Activated naive CD8-positive, alpha-beta T cell treated with anti-CD3 and anti-CD28 coated beads, Interleukin-2, amount 50 U/mL, for 24 hours (primary cell): Measurements from ENCODE around the gene HHATL.

Experiments
- ATAC-seq: fragments of 150-1000 bp; cut with Tn5 transposase; one replicate; pipeline ENCODE4 v1.10.0; 2021
- DNase-seq: peaks from one replicate; pipeline ENCODE4 v3.0.0; 2021
- H3K27ac Mint-ChIP-seq: one replicate; pipeline ENCODE4 v1.8.0; 2021; ENCODE audit warnings: mild to moderate bottlenecking, mixed read lengths
- H3K27me3 Mint-ChIP-seq: one replicate; pipeline ENCODE4 v1.8.0; 2021; ENCODE audit warnings: mixed read lengths
- H3K36me3 Mint-ChIP-seq: one replicate; pipeline ENCODE4 v1.8.0; 2021; ENCODE audit warnings: low read depth, mixed read lengths
- H3K4me1 Mint-ChIP-seq: one replicate; pipeline ENCODE4 v1.8.0; 2021; ENCODE audit warnings: mixed read lengths
- H3K4me3 Mint-ChIP-seq: one replicate; pipeline ENCODE4 v1.8.0; 2021; ENCODE audit warnings: mild to moderate bottlenecking, moderate library complexity, mixed read lengths
- H3K9me3 Mint-ChIP-seq: one replicate; pipeline ENCODE4 v1.8.0; 2021; ENCODE audit warnings: mixed read lengths

The HHATL gene

GRCh38 chr3:42655980-42656679 lies 46.5 kb downstream of the HHATL start:
- H3K9me3 Mint-ChIP-seq, result no peaks in the 10 kb centered on the region
- peaks cover 2% of the 10 kb centered on the region for H3K27me3 Mint-ChIP-seq
- ATAC-seq (no peak), DNase-seq (no peak)
- H3K36me3 Mint-ChIP-seq, result no peaks in the 10 kb centered on the region
- no peak overlapping the region for H3K27ac Mint-ChIP-seq
- H3K4me1 Mint-ChIP-seq, result peaks cover 5% of the 10 kb centered on the region
- H3K4me3 Mint-ChIP-seq, result no peak overlapping the region

DNA sequence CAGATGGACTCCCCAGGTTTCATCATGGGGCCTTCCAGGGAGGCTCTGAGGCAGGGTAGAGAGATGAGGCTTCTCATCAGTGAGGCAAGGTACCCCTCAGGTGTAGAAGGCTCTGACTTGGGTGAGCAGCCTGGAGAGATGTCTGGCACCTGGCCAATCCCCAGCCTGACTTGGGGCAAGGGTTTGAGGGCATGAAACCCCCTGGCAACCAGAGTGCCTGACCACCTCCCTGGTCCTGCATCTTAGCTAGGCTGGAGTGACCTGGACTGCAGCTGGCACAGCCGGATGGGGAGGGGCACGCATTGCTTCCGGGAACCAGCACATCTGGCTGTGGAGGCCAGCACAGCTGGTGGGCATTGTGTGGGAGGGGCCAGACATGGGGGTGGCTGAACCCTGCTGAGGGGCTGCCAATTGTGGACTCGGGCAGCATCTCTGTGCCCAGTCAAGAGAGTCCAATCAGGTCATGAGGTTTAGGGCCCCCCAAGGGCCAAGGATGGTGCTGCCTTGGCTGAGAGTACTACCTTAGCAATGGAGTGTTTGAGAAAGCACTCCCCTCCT lies 47.2 kb downstream of the HHATL start:
- no peak overlapping the region for H3K4me3 Mint-ChIP-seq
- H3K9me3 Mint-ChIP-seq, result no peaks in the 10 kb centered on the region
- DNase-seq, result no peak
- no peak overlapping the region for H3K27ac Mint-ChIP-seq
- peaks cover 2% of the 10 kb centered on the region for H3K27me3 Mint-ChIP-seq
- no peak for ATAC-seq
- H3K36me3 Mint-ChIP-seq, result no peaks in the 10 kb centered on the region
- peaks cover 5% of the 10 kb centered on the region for H3K4me1 Mint-ChIP-seq

- Mint-ChIP-seq H3K27ac (no peak overlapping the region), H3K36me3 (no peaks in the 10 kb centered on the region), H3K4me1 (peaks cover 5% of the 10 kb centered on the region), H3K27me3 (peaks cover 2% of the 10 kb centered on the region), H3K9me3 (no peaks in the 10 kb centered on the region), H3K4me3 (no peak overlapping the region)
- ATAC-seq (peak; percentile 15), DNase-seq (no peak)
Measured at GRCh38 chr3:42654331-42655201, 48.0 kb downstream of the HHATL start.

- Mint-ChIP-seq H3K36me3 (peaks cover 6% of the 10 kb centered on the region), H3K27ac (no peak within 1 kb of the TSS), H3K4me1 (peaks cover 5% of the 10 kb centered on the region), H3K27me3 (peaks cover 2% of the 10 kb centered on the region), H3K4me3 (peak within 1 kb of the TSS; percentile 71), H3K9me3 (no peaks in the 10 kb centered on the region)
- DNase-seq, result no peak
- ATAC-seq, result no peak
Measured at GRCh38 chr3:42653560-42654330, 48.9 kb downstream of the HHATL start, which contains the start of gene ZBTB47. Gene ZBTB47, plus strand, starts transcription at chr3:42653697. Its CDS starts 4,659 bp downstream, at chr3:42658356.

- no peak for DNase-seq
- Mint-ChIP-seq H3K36me3 (peaks cover 6% of the 10 kb centered on the region), H3K4me3 (peak overlapping the region; percentile 39), H3K4me1 (peaks cover 5% of the 10 kb centered on the region), H3K9me3 (no peaks in the 10 kb centered on the region), H3K27ac (no peak overlapping the region), H3K27me3 (peaks cover 2% of the 10 kb centered on the region)
- no peak for ATAC-seq
Measured at GRCh38 chr3:42653303-42653559, 49.4 kb downstream of the HHATL start.

DNA sequence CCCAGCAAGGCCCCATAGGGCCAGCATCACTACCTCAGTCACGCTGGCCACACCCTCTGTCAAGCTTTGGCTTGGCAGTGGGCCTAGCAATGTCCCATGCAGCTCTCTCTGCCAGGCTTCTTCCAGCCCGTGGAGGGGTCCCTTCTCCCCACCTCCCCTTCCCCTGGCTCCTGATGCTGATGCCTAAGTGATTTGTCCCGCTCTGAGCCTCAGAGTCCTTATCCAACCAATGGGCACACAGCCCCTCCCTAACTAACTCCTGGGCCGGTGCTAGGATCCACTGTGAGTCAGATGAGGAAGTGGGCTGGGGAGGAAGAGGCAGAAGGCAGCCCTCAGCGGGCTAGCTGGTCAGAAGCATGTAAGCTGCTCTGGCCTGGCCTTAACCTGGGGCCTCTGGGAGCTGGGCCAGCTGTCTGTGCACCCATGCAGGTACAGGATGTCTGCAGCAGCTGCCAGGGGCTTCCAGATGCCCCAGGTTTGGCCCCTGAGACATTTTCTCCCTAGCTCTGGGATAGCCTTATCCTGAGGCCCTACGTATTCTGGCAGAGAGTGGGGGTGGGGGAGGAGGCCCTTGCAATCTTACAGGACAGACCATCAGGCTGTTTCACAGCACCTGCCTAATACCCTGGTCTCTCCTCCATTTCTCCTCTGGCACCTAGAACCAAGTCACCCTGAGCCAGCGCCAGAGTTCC lies 49.8 kb downstream of the HHATL start:
- Mint-ChIP-seq H3K27ac (no peak overlapping the region), H3K4me3 (peak overlapping the region; percentile 39), H3K4me1 (peaks cover 5% of the 10 kb centered on the region), H3K9me3 (no peaks in the 10 kb centered on the region), H3K36me3 (peaks cover 8% of the 10 kb centered on the region), H3K27me3 (peaks cover 2% of the 10 kb centered on the region)
- ATAC-seq, result no peak
- no peak for DNase-seq

GRCh38 chr3:42652251-42652610 lies 50.4 kb downstream of the HHATL start:
- H3K27ac Mint-ChIP-seq, result no peak overlapping the region
- peaks cover 2% of the 10 kb centered on the region for H3K27me3 Mint-ChIP-seq
- no peak overlapping the region for H3K4me3 Mint-ChIP-seq
- peaks cover 6% of the 10 kb centered on the region for H3K4me1 Mint-ChIP-seq
- DNase-seq (no peak), ATAC-seq (no peak)
- H3K36me3 Mint-ChIP-seq, result peaks cover 10% of the 10 kb centered on the region
- no peaks in the 10 kb centered on the region for H3K9me3 Mint-ChIP-seq

DNA sequence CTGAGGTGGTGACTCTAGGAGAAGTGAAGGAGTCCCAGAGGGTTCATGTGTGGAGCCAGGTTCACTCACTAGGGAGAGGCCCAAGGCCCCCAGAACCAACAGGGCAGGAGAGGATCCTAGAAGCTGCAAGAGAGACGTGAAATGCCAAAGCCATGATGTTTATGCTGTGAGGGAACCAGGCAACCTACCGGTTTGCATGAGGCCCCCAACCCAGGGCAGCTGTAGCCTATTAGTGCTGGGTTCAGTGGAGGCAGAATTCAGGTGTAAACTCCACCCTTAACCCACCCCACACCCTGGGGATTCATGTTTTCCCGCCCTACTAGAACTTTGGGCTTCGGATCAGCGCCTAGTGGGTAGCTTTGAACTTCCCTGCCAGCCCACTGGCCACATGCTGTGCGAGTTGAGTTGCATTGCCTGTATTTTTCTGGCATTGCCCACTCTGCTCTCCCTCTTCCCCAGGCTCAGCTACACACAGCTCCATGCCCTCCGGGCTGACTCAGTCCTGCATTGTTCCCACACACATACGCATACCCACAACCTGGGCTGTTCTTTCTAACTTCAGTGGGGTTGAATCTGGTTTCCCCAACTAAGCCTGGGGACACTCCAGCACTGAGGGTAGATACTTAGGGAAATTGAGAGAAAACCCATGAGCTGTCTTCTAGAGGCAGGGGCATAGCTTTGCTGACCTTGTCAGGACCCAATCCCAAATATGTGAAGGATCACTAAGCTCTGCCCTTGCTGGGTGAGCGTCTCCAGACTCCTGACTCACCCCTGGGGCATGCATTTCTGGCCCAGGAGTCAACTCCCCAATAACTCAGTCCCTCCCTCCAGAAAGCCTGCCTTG lies 51.1 kb downstream of the HHATL start:
- no peak overlapping the region for H3K4me3 Mint-ChIP-seq
- peaks cover 15% of the 10 kb centered on the region for H3K36me3 Mint-ChIP-seq
- ATAC-seq (no peak), DNase-seq (no peak)
- peaks cover 2% of the 10 kb centered on the region for H3K27me3 Mint-ChIP-seq
- H3K4me1 Mint-ChIP-seq, result peaks cover 12% of the 10 kb centered on the region
- no peaks in the 10 kb centered on the region for H3K9me3 Mint-ChIP-seq
- no peak overlapping the region for H3K27ac Mint-ChIP-seq

DNA sequence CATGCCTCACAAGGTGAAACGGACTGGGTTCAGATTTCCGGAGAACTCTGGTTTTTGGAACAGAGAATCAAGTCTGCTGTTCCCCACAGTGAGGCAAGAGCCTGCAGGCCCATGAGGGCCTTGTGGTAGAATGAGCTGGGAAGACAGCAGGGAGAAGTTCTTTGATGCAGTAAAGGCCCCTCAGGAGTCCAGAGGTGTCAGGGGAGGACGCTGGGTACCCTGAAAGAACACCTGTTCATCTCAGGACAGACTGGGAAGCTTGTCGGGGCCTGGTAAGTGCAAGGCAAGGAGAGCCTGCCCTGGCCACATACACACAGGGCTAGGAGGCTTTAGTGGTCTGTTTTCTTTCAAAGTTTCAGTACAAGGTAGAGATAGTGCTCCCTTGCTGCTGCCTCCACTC lies 52.8 kb downstream of the HHATL start:
- Mint-ChIP-seq H3K36me3 (peaks cover 22% of the 10 kb centered on the region), H3K27ac (peak overlapping the region; percentile 8), H3K9me3 (no peaks in the 10 kb centered on the region), H3K4me3 (no peak overlapping the region), H3K4me1 (peaks cover 16% of the 10 kb centered on the region), H3K27me3 (peaks cover 2% of the 10 kb centered on the region)
- DNase-seq (no peak), ATAC-seq (no peak)

GRCh38 chr3:42649006-42649405 lies 53.6 kb downstream of the HHATL start:
- Mint-ChIP-seq H3K27ac (no peak overlapping the region), H3K4me1 (peaks cover 16% of the 10 kb centered on the region), H3K27me3 (peaks cover 2% of the 10 kb centered on the region), H3K9me3 (no peaks in the 10 kb centered on the region), H3K4me3 (no peak overlapping the region), H3K36me3 (peaks cover 26% of the 10 kb centered on the region)
- DNase-seq (no peak), ATAC-seq (no peak)

DNA sequence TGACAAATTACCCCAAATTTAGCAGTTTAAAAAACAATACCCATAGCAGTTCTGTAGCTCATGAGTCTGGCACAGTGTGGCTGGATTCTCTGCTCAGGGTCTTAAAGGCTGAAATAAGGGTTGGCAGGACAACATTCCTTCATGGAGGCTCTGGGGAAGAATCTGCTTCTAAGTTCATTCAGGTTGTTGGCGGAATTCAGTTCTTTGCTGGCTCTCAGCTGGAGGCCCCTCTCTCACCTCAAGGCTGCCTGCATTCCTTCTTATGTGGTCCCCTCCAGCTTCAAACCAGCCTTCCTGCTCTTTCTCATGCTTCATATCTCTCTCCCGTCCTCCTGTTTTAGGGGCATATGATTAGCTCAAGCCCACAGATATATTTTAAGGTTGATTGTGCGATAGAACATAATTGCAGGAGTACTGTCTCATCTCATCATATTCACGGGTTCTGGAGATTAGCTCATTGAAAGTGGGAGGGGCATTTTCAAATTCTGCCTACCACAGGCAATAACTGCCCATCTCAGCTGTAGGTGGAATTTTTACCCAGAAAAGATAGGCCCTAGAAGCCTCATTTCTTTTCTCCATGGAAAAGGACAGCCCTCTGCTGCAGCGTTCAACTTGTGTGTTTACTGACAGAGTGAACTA lies 54.7 kb downstream of the HHATL start:
- Mint-ChIP-seq H3K36me3 (peaks cover 35% of the 10 kb centered on the region), H3K27me3 (no peaks in the 10 kb centered on the region), H3K4me1 (peaks cover 11% of the 10 kb centered on the region), H3K4me3 (no peak overlapping the region), H3K27ac (peak overlapping the region; percentile 40), H3K9me3 (no peaks in the 10 kb centered on the region)
- ATAC-seq (no peak), DNase-seq (no peak)
